ENCODE measurements around the gene IGFL4. TPM values are rescaled to one million over a fixed set of nuclear protein-coding genes. Genes with fewer than 3 reads are reported as not detected.

Gene IGFL4
- not detected in 2 replicates for total RNA-seq

- intact Hi-C loops (cut with micrococcal nuclease) = no loop called here
Observed at GRCh38 chr19:46040952-46041500, at the start of gene IGFL4. Gene IGFL4 (minus strand): TSS chr19:46041002. CDS start chr19:46040962, 40 bp downstream.

DNA sequence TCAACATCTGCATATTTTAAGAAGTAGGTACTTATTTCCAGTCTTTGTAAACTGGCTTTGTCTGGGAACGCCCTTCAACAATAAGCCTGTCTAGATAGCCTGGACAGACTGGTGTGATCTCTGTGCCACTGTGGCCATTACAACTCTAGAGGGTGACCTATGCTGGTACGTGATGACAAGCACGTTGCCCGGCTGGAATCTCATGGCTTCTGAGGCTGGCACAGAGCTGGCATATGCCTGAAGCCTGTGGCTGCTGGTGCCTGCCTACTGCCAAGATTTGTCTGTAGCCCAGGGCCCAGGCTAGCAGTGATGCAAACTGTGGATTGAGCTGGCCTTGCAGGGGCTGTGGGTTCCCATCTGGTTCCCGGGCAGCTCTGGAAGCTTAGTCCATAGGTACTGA lies 49.6 kb upstream of the IGFL4 start:
- intact Hi-C loops (cut with micrococcal nuclease) = no loop called here

GRCh38 chr19:46089432-46089831 lies 48.6 kb upstream of the IGFL4 start:
- intact Hi-C loops (cut with micrococcal nuclease) = no loop called here

DNA sequence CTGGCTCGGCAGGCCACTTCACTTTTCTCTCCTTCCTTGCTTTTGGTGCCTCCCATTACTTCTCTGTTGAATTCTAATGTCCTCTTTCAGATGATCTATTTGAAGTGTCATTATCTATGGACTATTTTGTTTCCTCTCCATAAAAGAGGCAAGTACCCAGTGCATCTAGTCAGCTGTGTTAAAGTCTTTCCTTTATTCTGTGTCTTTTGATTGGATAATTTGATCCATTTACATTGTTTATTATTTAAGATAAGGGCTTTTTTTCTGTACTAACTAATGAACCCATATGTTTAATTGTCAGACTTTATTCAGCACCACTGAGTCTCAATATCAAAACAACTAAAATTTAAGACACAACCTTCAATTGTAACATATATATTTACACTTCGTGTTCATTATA lies 47.3 kb upstream of the IGFL4 start:
- intact Hi-C loops (cut with micrococcal nuclease) = no loop called here

GRCh38 chr19:46085888-46086287 lies 45.1 kb upstream of the IGFL4 start:
- intact Hi-C loops (cut with micrococcal nuclease) = no loop called here

GRCh38 chr19:46082728-46083050 lies 41.9 kb upstream of the IGFL4 start:
- intact Hi-C loops (cut with micrococcal nuclease) = loop anchor here (1.0 to 5.0 kb wide), 3 partner anchors 107 to 405 kb away; no protein-coding TSS in a partner anchor

DNA sequence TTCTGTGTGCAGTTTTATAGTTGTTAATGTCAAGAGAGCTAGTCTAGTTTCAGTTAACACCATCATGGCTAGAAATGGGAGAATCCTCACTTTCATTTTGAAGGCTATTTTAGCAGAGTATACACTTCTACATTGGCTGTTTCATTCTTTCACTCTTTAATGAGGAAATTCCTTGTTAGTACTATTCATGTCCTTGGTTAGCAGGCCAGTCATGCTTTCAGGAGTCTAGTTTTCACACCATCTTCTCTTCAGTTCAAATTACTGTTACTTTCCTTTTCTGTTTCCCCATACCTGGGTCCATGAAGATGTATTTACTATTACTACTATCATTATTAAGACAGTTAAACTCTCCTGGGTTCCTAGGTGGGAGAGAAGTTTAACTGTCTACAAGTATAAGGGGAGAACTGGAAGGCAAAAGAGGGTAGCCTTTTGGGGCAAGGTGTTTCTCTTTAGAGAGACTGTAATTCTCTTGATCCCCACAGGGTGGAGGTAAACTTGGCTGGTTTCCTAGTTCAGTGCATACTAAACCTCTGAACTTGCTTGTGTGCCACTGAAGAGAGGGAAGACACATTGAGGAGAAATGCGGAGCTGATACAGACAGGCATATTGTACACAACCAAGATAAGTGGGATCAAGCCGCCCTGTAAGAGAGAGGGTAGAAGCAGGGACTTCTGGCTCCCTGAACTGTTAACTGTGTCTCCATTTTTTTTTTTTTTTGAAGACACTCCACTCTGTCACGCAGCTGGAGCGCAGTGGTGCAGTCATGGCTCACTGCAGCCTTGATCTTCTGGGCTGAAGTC lies 41.3 kb upstream of the IGFL4 start:
- intact Hi-C loops (cut with micrococcal nuclease) = loop anchor here (1.0 to 5.0 kb wide), 3 partner anchors 107 to 405 kb away; no protein-coding TSS in a partner anchor

- intact Hi-C loops (cut with micrococcal nuclease) = loop anchor here (5.0 kb wide), 1 partner anchor 407 kb away; no protein-coding TSS in a partner anchor
Observed at GRCh38 chr19:46080561-46080960, 39.8 kb upstream of the IGFL4 start.

DNA sequence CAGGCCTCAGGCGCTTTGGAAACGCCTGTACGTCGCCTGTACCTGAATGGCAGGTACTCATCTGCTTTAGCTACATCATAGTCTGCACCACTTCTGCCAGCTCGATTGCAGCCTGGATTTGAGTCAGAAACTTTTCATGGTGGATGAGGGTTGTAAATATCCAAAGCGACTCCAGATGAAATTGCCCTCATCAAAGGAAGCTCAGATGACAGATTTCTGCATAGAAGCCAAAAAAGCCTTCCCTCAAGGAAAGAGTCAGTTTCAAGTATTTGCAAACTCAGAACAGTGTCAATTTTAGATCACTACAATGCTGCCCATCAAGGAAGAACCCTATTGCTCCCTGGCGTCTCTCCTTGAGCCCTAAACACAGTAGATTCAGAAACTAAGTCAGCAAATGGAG lies 38.8 kb upstream of the IGFL4 start:
- intact Hi-C loops (cut with micrococcal nuclease) = no loop called here

- intact Hi-C loops (cut with micrococcal nuclease) = loop anchor here (1.0 kb wide), 1 partner anchor 187 kb away; no protein-coding TSS in a partner anchor
Observed at GRCh38 chr19:46078573-46079332, 38.0 kb upstream of the IGFL4 start.

- intact Hi-C loops (cut with micrococcal nuclease) = loop anchor here (1.0 kb wide), 1 partner anchor 188 kb away; no protein-coding TSS in a partner anchor
Observed at GRCh38 chr19:46077815-46078167, 37.0 kb upstream of the IGFL4 start.

- intact Hi-C loops (cut with micrococcal nuclease) = no loop called here
Observed at GRCh38 chr19:46076951-46077814, 36.4 kb upstream of the IGFL4 start.

GRCh38 chr19:46076031-46076880 lies 35.5 kb upstream of the IGFL4 start:
- intact Hi-C loops (cut with micrococcal nuclease) = no loop called here

GRCh38 chr19:46073268-46073922 lies 32.6 kb upstream of the IGFL4 start:
- intact Hi-C loops (cut with micrococcal nuclease) = no loop called here

- intact Hi-C loops (cut with micrococcal nuclease) = no loop called here
Observed at GRCh38 chr19:46069806-46070341, 29.1 kb upstream of the IGFL4 start.

DNA sequence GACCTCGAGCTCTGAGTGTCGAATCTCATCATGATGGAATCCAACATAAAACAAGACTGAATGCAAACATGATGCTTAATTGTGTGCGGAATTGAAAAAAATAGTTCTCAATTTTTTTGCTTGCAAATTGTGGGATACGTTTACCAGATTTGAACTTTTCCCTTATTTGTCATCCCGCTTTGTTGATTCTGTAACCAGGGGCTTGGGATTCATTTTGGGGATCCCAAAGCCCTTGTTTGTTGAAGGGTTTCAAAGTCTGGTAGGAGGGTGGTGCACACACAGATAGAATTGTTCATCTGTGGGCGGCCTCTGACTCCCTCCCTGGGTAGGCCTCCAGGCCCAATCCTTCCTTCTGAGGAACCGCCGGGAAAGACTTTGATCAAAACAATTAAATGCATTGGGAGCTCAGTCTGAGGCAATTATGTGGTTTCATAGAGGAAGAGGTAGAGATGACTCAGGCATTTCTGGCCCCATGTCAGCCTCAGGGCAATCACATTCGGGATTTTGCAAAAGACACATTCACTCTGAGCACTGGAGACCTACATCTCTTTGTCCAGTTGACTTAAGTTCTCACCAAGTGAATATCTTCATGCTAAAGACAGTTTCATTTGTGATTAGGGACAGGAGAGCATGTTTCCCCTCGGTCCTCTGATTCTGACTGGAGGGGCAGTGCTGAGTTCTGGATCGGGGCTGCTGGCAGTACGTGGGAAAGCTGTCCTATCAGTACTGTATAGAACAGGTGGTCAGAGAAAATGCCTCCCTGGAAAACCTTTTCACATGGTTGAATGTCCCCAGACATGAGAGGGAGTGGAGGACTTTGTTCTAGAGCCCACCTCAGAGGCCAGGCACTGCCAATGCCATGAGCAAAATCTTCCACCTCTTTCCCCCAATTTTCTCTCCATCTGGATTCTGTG lies 27.8 kb upstream of the IGFL4 start:
- intact Hi-C loops (cut with micrococcal nuclease) = no loop called here

DNA sequence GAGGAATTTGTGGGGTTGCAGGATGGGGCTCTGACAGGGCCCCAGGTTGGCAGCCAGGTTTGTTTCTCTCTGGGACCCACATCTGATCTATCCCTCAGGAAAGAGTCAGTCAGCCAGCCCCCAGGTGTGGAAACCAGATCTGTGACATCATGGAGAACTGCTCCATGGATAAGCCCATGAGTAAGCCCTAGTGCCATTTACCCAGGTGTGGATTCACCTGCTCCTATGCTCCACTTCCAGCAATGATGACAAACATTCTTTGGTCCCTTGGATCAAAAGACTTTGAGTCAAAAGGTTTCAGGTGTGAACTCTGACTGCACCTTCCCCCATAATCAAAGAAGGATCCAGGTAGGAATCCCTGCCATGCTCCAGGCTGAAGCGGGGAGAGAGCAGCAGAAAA lies 26.9 kb upstream of the IGFL4 start:
- intact Hi-C loops (cut with micrococcal nuclease) = no loop called here

GRCh38 chr19:46066471-46066870 lies 25.7 kb upstream of the IGFL4 start:
- intact Hi-C loops (cut with micrococcal nuclease) = no loop called here
